Left kidney (tissue), 8 donors: Measurements from ENCODE around the gene GPRC5C. TPM values are rescaled to one million over a fixed set of nuclear protein-coding genes. Genes with fewer than 3 reads are reported as not detected.

Experiments used
- DNase-seq: peaks from one replicate; pipeline ENCODE4 v3.0.0-alpha.2; 2013
- long read RNA-seq, 8 donors: transcript quantifications; one replicate each; lab custom pipeline, GENCODE V29; 2026
- polyA plus RNA-seq: library from polyadenylated mRNA; unstranded; fragments of 120-200 nt; gene quantifications from one replicate; pipeline ENCODE4 v1.2.1, GENCODE V29; 2013; ENCODE audit not compliant: insufficient read length

Gene GPRC5C
- 80.8 TPM for polyA plus RNA-seq
- long read RNA-seq, donor 1, transcript GPRC5C-202 (4 exons, 2,988 nt) = major isoform, 25 of 89 reads
- long read RNA-seq, donor 1, transcript GPRC5C-207 (1 exons, 2,224 nt) = minor isoform, 24 of 89 reads
- long read RNA-seq, donor 1, partial matches to known transcripts = 28 of 89 reads
- long read RNA-seq, donor 1, other reads (novel, unspliced or antisense) = 7 of 89 reads
- long read RNA-seq, donor 2, transcript GPRC5C-207 (1 exons, 2,224 nt) = major isoform, 15 of 40 reads
- long read RNA-seq, donor 2, transcript GPRC5C-202 (4 exons, 2,988 nt) = major isoform, 15 of 40 reads
- long read RNA-seq, donor 2, partial matches to known transcripts = 9 of 40 reads
- long read RNA-seq, donor 2, other reads (novel, unspliced or antisense) = 0 of 40 reads
- long read RNA-seq, donor 3, transcript GPRC5C-207 (1 exons, 2,224 nt) = major isoform, 16 of 52 reads
- long read RNA-seq, donor 3, transcript GPRC5C-202 (4 exons, 2,988 nt) = major isoform, 16 of 52 reads
- long read RNA-seq, donor 3, partial matches to known transcripts = 17 of 52 reads
- long read RNA-seq, donor 3, other reads (novel, unspliced or antisense) = 0 of 52 reads
- long read RNA-seq, donor 4, transcript GPRC5C-207 (1 exons, 2,224 nt) = major isoform, 12 of 13 reads
- long read RNA-seq, donor 4, partial matches to known transcripts = 0 of 13 reads
- long read RNA-seq, donor 4, other reads (novel, unspliced or antisense) = 0 of 13 reads
- long read RNA-seq, donor 5, transcript GPRC5C-202 (4 exons, 2,988 nt) = major isoform, 30 of 95 reads
- long read RNA-seq, donor 5, transcript GPRC5C-207 (1 exons, 2,224 nt) = minor isoform, 27 of 95 reads
- long read RNA-seq, donor 5, partial matches to known transcripts = 20 of 95 reads
- long read RNA-seq, donor 5, other reads (novel, unspliced or antisense) = 13 of 95 reads
- long read RNA-seq, donor 6, transcript GPRC5C-202 (4 exons, 2,988 nt) = minor isoform, 18 of 66 reads
- long read RNA-seq, donor 6, transcript GPRC5C-207 (1 exons, 2,224 nt) = major isoform, 19 of 66 reads
- long read RNA-seq, donor 6, partial matches to known transcripts = 21 of 66 reads
- long read RNA-seq, donor 6, other reads (novel, unspliced or antisense) = 8 of 66 reads
- long read RNA-seq, donor 7, transcript GPRC5C-207 (1 exons, 2,224 nt) = minor isoform, 29 of 96 reads
- long read RNA-seq, donor 7, transcript GPRC5C-202 (4 exons, 2,988 nt) = major isoform, 34 of 96 reads
- long read RNA-seq, donor 7, partial matches to known transcripts = 26 of 96 reads
- long read RNA-seq, donor 7, other reads (novel, unspliced or antisense) = 7 of 96 reads
- long read RNA-seq, donor 8, transcript GPRC5C-202 (4 exons, 2,988 nt) = major isoform, 16 of 39 reads
- long read RNA-seq, donor 8, transcript GPRC5C-207 (1 exons, 2,224 nt) = minor isoform, 14 of 39 reads
- long read RNA-seq, donor 8, partial matches to known transcripts = 7 of 39 reads
- long read RNA-seq, donor 8, other reads (novel, unspliced or antisense) = 0 of 39 reads

GRCh38 chr17:74431568-74432423 lies at the start of gene GPRC5C:
Gene GPRC5C, plus strand, starts transcription at chr17:74432088. Its CDS starts 7,689 bp downstream, at chr17:74439777.
- peak; percentile 87 for DNase-seq

- no peak for DNase-seq
Observed at GRCh38 chr17:74383141-74383540, 48.7 kb upstream of the GPRC5C start.

- no peak for DNase-seq
Observed at GRCh38 chr17:74385201-74385600, 46.7 kb upstream of the GPRC5C start.

GRCh38 chr17:74386386-74386785 lies 45.5 kb upstream of the GPRC5C start:
- no peak for DNase-seq

- DNase-seq = no peak
Observed at GRCh38 chr17:74387365-74388218, 44.3 kb upstream of the GPRC5C start.

GRCh38 chr17:74389084-74389753 lies 42.7 kb upstream of the GPRC5C start:
- no peak for DNase-seq

GRCh38 chr17:74389937-74390679 lies 41.8 kb upstream of the GPRC5C start:
- DNase-seq = no peak

GRCh38 chr17:74390680-74391653 lies 40.9 kb upstream of the GPRC5C start:
- DNase-seq = no peak

- no peak for DNase-seq
Observed at GRCh38 chr17:74391771-74392170, 40.1 kb upstream of the GPRC5C start.

- DNase-seq = no peak
Observed at GRCh38 chr17:74392848-74393247, 39.0 kb upstream of the GPRC5C start.

GRCh38 chr17:74393346-74393942 lies 38.4 kb upstream of the GPRC5C start:
- DNase-seq = no peak

GRCh38 chr17:74394275-74394950 lies 37.5 kb upstream of the GPRC5C start:
- no peak for DNase-seq

- no peak for DNase-seq
Observed at GRCh38 chr17:74394977-74395376, 36.9 kb upstream of the GPRC5C start.

- no peak for DNase-seq
Observed at GRCh38 chr17:74396567-74396966, 35.3 kb upstream of the GPRC5C start.

- no peak for DNase-seq
Observed at GRCh38 chr17:74402048-74402447, 29.8 kb upstream of the GPRC5C start.

GRCh38 chr17:74403512-74404137 lies 28.3 kb upstream of the GPRC5C start:
- DNase-seq = no peak
